Left lobe of liver (tissue), 2 donors: ENCODE measurements around the gene DAGLA. TPM values are rescaled to one million over a fixed set of nuclear protein-coding genes. Genes with fewer than 3 reads are reported as not detected.

ENCODE experiments used
- ATAC-seq: fragments of 200-7000 bp; cut with Tn5 transposase; one replicate; pipeline ENCODE4 v1.9.1; 2020; ENCODE audit warnings: mild to moderate bottlenecking, moderate library complexity
- DNase-seq: peaks from one replicate; pipeline ENCODE4 v3.0.0-alpha.2; 2020; ENCODE audit warnings: low spot score
- total RNA-seq: library from RNA; stranded (reverse); gene quantifications from one replicate; pipeline ENCODE4 v1.2.1, GENCODE V29; 2021
- donor health status: DM: no; HTN: no; CAD: no; lungs with moderate emphysema.
- donor health status: DM: no; HTN: yes; CAD: no.

DAGLA gene
- total RNA-seq, 1 donor from 2014 or later, result 0.35 TPM

- ATAC-seq (peak; percentile 60), DNase-seq (no peak)
Observed at GRCh38 chr11:61688365-61689163, 8.4 kb downstream of the DAGLA start.

GRCh38 chr11:61689164-61689496 is 8.9 kb downstream of the DAGLA start:
- ATAC-seq, result no peak
- DNase-seq, result no peak

- no peak for DNase-seq
Observed at GRCh38 chr11:61690706-61691379, 10.7 kb downstream of the DAGLA start.

GRCh38 chr11:61691380-61692156 is 11.4 kb downstream of the DAGLA start:
- DNase-seq, result no peak
- no peak for ATAC-seq

More at GRCh38 chr11:61690706-61691379, 10.7 kb downstream of the DAGLA start:
- no peak for ATAC-seq

- ATAC-seq (peak; percentile 28), DNase-seq (no peak)
Observed at GRCh38 chr11:61693922-61694601, 13.9 kb downstream of the DAGLA start.

- DNase-seq, result no peak
- ATAC-seq, result no peak
Observed at GRCh38 chr11:61694602-61694939, 14.4 kb downstream of the DAGLA start.

GRCh38 chr11:61694946-61695706 is 14.9 kb downstream of the DAGLA start:
- ATAC-seq (no peak), DNase-seq (no peak)

- DNase-seq, result no peak
- peak; percentile 67 for ATAC-seq
Observed at GRCh38 chr11:61695917-61696316, 15.7 kb downstream of the DAGLA start.

GRCh38 chr11:61696602-61697001 is 16.4 kb downstream of the DAGLA start:
- ATAC-seq (no peak), DNase-seq (no peak)

GRCh38 chr11:61697078-61697502 is 16.9 kb downstream of the DAGLA start:
- no peak for DNase-seq
- ATAC-seq, result no peak

- no peak for DNase-seq
- no peak for ATAC-seq
Observed at GRCh38 chr11:61697764-61698163, 17.6 kb downstream of the DAGLA start.

GRCh38 chr11:61698173-61698948 is 18.2 kb downstream of the DAGLA start:
- DNase-seq, result no peak

GRCh38 chr11:61699737-61700160 is 19.6 kb downstream of the DAGLA start:
- ATAC-seq (no peak), DNase-seq (no peak)

More at GRCh38 chr11:61698173-61698948, 18.2 kb downstream of the DAGLA start:
- no peak for ATAC-seq

- ATAC-seq, result peak; percentile 24
- no peak for DNase-seq
Observed at GRCh38 chr11:61700212-61700611, 20.0 kb downstream of the DAGLA start.

- DNase-seq, result no peak
- ATAC-seq, result no peak
Observed at GRCh38 chr11:61700720-61701119, 20.5 kb downstream of the DAGLA start.

GRCh38 chr11:61701242-61701886 is 21.2 kb downstream of the DAGLA start:
- ATAC-seq (peak; percentile 40), DNase-seq (no peak)

GRCh38 chr11:61702701-61703312 is 22.6 kb downstream of the DAGLA start:
- no peak for ATAC-seq

GRCh38 chr11:61704838-61705237 is 24.6 kb downstream of the DAGLA start:
- DNase-seq (no peak), ATAC-seq (no peak)

More at GRCh38 chr11:61702701-61703312, 22.6 kb downstream of the DAGLA start:
- no peak for DNase-seq
